ENCODE measurements around the gene BRINP2.

The BRINP2 gene

DNA sequence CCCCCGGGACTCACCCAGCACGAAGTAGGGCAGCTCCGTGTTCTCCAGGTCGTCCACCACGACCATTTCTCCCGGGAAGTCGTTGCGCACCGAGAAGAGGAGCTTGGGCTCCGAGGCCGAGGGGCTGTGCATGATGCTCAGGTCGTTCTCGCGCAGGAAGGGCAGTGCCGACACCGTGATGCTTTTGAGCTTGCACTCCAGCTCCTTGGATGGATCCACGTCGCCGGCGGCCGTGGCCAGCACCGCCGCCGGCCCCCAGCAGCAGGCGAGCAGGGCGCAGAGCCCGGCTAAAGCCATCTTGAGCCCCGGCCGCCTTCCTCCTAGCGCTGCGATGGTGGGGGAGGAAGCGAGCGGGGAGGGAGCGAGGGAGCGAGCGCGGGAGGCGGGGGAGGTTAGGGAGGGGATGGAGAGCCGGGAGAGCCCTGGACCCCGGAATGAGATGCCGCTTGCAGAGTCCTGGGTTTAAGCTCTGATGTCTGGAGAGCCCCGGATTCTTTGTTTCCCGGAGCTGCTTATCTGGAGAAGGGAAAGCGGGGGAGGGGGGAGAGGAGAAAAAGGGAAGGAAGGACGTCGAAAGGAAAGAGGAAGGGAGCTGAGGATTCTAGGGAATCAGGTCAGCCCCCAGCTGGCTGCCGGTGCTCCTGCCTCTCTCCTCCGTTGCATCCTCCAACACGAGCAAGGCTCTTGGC is 6.2 kb upstream of the BRINP2 start, which contains the start of gene ASTN1:
ASTN1 (minus strand) TSS at position 333 of the 689 bp plus-strand sequence; CDS start at position 297, 36 bp downstream.
- DNase-seq (ENCODE audit: low spot score), result peak; percentile 51

DNA sequence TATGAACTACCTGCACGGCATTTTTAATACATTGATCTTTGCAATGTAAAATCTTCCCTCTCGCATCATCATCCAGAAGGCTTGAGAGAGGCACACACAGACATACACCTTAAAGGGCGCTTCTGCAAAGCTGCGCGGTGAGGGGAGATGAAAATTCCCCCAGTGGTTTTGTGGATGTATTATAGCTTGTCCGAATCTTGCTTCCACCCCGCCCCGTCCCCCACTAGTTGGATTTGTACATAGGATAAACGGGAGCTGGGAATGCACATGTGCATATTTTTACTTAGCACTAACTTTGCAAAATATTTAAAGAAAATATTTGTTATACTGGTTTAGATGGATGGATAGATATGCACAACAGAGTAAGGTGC is 5.7 kb upstream of the BRINP2 start:
- DNase-seq (ENCODE audit: low spot score), result no peak

DNA sequence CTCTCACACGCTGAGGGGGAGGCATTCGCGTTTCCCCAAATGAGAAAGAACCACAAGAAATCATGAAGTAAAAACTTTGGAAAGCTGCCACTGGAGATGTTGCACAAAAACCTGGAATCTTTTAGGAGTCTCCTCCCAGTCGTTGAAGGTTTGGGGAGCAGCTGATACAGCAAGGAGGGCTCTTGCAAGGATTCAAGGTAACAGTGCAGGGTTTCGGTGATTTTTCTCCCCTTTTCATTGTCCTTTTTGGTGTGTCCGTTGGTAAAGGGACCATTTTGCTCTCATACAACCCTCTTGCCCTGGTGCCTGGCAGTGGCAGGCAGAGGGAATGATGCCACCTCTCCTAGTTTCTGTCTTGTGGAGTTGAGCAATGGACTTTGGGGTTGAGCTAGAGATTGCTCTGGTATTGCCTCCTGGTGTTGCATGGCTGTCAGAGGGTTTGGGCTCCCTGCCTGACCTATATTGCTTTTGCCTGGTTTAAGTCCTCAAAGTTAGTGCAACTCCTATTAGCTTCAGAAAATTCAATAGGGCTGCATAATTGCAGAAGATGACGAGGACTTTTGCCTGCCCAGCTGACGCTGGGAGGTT is 872 bp downstream of the BRINP2 start:
- DNase-seq (ENCODE audit: low spot score), result no peak

DNA sequence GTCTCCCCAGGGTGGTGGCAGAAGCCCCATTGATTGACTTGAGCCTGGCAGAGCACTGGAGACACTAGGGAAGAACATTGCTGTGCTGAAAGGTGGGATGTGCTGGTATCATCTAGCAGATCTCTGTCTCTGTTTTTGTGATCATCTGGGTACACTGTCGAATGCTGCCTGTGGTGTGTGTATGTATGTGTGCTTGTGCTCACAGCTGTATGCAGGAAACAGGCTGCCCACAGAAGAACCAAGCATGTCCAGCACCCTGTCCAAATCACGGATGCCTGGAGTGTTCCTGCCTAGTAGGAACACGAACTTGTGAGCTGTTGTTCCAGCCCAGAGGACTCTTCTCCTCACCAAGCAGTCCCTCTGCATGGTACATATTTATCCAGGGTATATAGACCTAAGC is 1.5 kb downstream of the BRINP2 start:
- DNase-seq (ENCODE audit: low spot score), result no peak

DNA sequence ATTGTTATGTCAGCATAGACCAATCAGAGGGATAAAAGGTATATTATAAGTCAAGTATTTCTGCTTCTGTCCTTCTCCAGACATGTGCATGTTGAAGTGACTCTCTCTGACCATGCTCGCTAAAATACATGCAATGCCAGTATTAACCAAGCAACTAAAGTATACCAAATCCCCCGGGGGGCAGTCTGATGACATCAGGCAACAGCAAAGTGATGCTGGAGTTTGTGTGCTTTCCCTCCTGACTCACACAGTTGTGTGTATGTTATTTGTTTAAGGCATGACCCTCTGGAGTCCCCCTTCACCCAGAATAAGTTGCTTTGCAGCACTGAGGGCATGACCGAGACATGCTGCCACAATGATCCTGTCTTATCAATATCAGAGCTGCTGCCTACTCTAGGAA is 2.1 kb downstream of the BRINP2 start:
- no peak for DNase-seq (ENCODE audit: low spot score)

DNA sequence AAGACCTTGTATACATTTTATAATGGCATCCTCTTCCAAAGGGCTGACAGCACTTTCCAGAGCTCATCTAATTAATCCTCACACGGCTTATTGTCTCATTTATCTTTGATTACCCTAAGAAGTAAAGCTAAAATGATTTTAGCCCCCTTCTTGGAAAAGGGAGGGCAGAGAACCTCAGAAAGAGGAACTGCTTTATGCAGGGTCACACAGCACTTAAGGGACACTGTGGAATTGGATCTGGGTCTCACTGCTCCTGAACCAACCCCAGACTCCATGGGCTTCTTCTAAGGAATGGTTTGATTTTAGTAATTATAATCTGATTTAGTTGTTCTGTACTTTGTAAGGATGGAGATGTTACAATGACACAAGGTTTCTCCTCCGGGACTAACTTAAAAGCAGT is 3.2 kb downstream of the BRINP2 start:
- no peak for DNase-seq (ENCODE audit: low spot score)

DNA sequence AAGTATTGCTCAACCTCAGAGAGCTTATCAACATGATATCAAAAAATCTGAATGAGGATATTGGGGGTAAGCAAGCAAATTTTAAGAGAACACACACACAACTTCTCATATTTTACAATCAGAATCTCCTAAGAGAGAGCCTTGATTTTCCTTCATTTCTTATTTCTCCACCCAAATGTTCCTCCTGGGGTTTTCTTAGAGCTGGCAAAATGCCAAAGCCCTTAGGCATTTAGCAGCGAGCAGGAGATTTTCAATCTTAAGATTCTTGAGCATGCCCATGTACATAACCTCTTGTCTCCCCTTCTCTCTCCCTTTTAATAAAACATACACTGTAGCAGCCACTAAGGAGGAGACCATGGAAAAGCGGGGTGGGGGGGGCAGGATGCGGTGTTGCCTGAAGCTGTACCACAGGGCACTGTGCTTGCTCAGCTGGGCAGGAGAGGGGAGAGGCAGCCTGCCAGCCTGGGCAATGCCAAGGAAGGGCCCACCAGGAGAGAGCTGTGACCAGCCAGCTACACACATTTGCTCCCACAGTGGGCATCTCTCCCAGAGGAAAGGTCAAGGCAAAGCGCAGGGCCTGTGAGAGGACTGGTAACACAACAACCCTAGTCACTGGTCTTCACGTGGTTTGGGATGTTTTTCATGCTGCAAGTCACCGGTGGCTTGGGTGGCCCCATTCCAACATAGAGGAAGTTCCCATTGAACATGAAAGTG is 4.3 kb downstream of the BRINP2 start:
- no peak for DNase-seq (ENCODE audit: low spot score)

DNA sequence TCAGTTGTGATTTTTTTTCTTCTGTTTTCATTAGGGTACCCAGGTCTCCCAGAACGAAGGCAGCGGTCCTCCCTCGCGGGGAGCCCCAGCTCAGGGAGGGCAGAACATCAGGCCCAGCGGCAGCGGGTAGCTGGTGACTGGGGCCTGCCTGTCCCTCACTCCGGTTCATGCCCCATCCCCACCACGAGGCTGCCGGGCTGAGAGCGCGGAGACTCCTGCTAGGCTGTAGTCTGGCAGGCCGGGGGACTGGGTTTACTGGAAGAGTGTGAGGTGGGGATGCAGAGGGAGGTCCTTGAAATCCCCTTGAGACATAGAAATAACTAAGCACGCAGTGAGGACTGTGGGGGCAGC is 10.5 kb downstream of the BRINP2 start:
- no peak for DNase-seq (ENCODE audit: low spot score)

DNA sequence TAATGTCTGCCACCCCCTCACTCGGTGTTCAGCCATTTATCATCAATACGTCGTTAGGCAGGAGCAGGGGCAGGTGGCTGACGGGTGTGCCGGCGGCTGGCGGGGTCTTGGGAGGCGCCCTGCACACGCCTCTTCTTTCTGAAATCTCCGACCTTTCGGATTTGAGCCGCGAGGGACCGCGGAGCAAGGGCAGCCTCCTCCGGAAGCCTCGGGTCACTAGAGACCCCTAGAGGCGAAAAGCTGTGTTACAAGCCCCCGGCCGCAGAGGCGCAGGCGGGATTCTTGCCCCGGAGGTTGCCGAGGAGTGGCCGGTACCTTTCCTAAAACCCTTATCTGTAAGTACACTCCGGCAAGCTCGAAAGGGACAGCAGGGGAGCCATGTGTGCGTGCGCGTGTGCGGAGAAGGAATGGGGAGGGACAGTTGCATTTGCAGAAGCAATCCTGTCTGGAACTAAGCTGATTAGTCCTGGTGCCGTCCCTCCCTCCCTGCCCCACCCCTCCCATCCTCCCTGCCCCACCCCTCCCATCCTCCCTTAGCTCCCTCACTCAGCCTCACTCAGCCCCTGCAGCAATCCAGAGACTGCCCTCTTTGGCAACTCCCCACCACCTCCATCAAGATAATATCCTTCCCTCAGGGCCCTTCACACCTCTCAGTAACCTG is 11.0 kb downstream of the BRINP2 start:
- peak; percentile 77 for DNase-seq (ENCODE audit: low spot score)

DNA sequence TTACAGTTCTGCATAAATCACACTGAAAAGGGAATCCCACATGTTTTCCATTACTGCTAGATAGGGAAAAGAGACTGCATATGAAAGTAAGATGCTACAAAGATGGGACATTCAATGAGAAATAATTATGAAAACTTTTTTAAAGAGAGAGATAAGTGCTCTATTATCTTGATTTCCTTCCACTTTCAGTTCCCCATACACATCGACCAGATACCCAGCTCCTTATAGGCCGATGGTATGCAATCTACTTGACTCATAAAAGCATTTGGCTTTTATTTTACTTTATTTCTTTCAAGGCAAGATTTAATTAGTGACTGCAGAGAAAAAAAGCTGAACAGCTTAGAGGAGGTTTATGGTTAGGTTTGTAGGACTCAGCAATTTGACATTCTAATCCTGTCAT is 13.1 kb downstream of the BRINP2 start:
- DNase-seq (ENCODE audit: low spot score), result no peak

DNA sequence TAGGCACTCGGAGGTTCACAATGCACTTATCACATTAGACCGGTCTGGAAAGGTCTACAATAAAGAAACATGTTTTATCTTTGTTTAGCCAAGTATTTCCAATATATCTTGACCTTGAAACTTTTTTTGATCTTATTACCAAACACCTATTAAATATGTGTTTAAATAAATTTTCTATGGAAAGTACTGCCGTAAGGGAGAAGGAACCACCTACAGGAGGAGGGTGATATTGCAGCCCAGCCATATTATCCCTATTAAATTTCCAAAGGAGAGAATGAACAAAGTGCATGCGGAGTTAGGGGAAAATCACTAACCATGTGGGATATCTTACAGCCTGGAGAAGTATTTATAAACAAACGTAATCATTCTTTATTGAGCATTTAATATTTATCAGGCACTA is 14.5 kb downstream of the BRINP2 start:
- DNase-seq (ENCODE audit: low spot score), result no peak

DNA sequence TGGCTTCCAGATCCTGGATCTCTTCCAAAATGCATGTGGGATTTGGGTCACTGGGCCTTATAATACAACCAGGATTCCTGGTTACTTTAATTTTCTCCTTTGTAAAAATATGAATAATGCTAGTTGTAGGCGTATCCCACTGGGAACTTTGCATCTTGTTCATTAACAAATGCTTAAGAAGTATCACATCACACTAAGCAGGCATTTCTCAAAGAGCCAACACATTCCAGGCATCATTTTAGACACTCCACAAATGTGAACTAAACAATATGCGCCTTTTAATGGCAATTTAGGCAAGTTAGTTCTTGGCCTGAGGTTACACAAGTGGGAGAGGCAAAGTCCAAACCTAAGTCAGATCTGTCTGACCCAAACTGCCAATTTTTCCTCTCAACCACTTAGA is 15.9 kb downstream of the BRINP2 start:
- no peak for DNase-seq (ENCODE audit: low spot score)

DNA sequence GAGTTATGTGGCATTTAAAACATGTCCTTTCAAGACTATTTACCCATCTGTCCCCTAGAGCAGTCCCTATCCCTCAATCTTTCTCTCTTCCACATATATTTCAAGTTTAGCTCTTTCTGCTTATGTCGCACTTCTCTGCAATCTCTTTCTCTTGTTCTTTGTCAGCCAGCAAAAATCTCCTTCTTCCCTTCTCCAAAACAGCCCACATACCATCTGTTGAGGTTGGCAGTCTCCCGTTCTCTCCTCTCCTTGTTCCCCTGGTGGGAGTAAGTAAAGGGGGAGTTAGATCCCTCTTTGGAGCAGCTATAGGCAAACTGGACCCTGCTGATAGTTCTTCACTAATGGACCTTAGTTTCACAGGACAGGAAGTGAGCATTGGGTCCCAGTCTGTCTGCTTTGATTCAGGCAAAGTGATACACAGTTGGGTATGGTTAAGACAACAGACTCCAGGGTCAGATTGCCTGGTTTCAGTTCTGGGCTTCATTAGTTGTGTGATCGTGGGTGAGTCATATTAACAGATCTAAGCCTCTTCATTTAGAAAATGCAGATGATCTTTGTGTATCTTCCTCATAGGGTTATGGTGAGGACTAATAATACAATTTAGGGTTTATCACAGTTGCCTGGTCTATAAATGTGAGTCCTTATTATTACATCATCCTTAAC is 19.7 kb downstream of the BRINP2 start:
- no peak for DNase-seq (ENCODE audit: low spot score)

DNA sequence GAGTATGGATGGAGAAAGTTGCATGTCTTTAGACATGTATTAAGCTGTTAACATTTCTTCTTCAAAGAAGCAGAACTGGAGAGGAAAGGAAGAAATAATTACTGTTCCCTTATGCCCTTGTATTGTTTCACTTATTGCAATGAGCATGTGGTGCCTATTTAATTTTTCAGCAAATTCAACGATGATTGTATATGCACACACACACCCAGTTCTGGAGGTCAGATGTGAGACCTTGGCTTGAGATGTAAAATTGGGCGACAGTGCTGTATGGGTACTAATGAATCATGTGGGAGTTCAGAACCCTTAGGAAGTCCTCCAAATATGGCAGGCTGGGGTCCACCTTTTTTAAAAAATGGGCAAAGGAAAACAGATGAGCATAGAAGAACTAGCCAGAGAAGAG is 27.5 kb downstream of the BRINP2 start:
- no peak for DNase-seq (ENCODE audit: low spot score)

DNA sequence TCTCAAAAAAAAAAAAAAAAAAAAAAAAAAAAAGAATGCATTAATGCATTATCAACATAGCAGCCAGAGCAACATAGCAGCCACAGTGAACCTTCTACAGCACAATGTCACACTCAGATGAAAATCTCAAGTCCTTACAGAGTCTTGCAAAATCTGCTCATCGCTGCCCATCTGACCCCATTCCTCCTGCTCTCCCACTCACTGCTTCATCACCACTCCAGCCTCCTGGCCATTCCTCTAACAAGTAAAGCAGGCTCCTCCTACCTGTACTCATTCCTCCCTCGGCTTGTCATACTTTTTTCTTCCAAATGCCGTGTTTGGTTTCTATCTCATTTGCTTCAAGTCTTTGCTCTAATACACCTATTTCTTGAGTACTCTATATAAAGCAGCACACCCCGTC is 29.5 kb downstream of the BRINP2 start:
- DNase-seq (ENCODE audit: low spot score), result no peak

DNA sequence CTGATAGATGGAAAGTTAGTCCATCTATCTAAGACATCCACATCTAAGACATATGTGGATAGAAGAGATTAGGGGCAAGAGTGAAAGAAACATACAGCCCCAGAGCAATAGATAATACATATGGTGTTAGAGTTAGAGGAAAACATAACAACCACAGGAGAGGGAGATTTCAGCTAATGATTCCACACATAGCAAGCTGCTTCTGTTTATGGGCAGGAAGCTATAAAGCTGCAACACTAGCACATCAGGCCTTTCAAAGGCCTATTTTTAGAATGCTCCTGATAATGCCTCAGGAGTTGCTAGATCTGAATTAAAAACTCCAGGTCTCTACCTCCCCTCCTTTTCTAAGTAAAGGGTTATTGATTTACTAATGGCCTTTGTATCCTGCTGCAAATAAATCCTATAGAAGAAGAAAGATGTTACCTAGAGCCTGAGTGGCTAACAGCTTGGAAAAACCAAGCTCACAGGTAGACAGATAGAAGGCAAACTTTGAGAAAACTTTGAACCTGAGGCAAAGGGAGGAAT is 36.1 kb downstream of the BRINP2 start:
- DNase-seq (ENCODE audit: low spot score), result no peak

DNA sequence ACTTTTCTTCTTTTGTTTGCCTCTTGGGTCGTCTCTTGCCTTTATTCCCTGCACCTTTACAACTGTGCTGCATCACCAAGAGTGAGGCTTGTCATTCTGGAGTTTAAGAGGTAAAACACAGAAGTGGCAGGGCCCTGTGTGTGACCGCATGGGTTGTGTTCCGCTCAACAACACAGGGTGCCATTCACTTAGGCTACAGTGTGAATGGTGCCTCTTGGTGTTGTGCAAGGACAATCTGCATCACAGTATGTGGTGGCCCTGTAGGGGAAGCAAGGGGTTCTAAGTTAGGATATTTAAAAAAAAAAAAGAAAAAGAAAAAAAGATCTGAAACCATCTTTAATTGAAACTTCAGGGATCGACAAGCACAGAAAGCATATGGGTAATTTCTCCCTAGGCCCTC is 38.2 kb downstream of the BRINP2 start:
- no peak for DNase-seq (ENCODE audit: low spot score)

DNA sequence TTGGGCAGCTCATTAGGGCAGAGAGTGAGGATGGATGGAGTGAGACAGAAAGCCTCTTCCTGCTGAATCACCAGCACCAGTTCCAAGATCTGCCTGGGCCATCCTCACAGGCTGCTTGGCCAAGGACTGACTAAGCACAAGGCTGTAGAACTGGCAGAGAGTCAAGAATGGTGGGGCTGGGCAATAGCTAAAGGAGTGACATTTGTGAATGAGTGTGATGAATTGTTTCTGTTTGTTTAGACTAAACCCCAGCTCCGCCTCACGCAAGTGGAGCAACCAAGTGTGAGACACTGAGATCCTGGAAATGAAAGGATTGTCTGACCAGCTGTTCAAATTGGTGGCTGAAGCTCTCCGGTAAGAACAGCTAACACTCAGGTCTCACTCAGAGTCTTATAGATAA is 38.6 kb downstream of the BRINP2 start:
- no peak for DNase-seq (ENCODE audit: low spot score)

DNA sequence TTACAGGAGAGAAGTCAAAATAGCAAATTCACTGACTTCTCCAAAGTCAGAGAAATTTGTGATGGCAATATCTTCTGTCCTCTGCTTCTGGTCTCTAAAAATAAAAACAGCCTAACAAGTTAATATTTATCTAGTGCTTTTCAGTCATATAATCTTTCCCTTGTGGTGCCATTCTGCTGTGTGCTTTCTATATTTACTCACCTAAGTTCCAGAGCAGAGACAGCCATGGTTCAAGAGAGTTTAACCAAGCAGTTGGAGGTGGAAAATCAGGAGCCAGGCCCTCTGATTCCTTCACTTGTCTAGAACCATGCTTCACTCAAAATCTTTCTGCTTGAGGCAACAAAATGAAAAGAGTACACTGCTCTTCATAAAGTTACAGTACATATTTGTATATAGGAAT is 39.3 kb downstream of the BRINP2 start:
- no peak for DNase-seq (ENCODE audit: low spot score)

DNA sequence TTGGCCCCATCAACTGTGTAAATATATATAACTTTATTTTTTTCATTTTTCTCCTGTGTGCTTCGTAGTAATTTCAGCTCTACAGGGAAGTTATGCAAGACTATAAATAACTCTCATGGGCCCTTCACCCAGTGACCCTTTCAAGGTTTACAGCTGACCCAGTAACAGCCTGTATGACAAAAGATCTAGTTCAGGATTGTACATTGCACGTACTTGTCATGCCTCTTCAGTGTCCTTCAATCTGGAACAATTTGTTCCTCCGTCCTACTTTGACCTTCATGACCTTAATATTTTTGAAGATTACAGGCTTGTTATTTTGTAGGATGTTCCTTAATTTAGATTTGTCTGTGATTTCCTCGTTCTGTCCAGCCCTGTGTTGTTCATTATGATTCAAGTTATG is 40.5 kb downstream of the BRINP2 start:
- DNase-seq (ENCODE audit: low spot score), result no peak

DNA sequence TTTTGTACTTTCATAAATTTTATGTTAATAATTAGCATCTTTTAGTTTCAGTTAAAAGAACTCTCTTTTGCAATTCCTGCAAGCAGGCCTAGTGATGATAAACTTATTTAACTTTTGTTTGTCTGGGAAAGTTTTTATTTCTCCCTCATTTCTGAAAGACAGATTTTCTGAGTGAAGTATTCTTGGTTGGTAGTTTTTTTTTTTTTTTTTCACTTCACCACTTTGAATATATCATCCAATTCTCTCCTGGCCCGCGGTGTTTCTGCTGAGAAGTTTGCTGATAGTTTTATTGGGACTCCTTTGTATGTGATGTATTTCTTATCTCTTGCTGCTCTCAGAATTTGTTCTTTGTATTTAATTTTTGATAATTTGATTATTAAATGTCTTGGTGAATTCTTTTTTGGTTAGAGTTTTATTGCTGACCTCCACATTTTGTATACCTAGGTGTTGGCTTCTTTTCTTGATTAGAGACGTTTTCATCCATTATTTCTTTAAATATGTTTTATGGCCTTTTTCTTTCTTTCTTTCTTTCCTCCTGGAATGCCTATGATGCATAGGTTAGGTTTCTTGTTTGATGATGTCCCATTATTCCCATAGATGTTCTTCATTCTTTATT is 45.9 kb downstream of the BRINP2 start:
- DNase-seq (ENCODE audit: low spot score), result no peak
